Endothelial cell (in vitro differentiated cells): ENCODE results near the gene UTS2B. TPM values are rescaled to one million over a fixed set of nuclear protein-coding genes. Genes with fewer than 3 reads are reported as not detected.

ENCODE experiments used
- DNase-seq: peaks from one replicate; pipeline ENCODE4 v3.0.0; 2021; ENCODE audit warnings: low spot score
- H3K27ac Mint-ChIP-seq: one replicate; pipeline ENCODE4 v1.8.0; 2021; ENCODE audit warnings: mixed read lengths, inconsistent platforms; ENCODE audit not compliant: unreplicated experiment
- H3K27me3 Mint-ChIP-seq: one replicate; pipeline ENCODE4 v1.8.0; 2021; ENCODE audit warnings: mild to moderate bottlenecking, moderate library complexity, mixed read lengths, inconsistent platforms; ENCODE audit not compliant: unreplicated experiment
- H3K36me3 Mint-ChIP-seq: one replicate; pipeline ENCODE4 v1.8.0; 2021; ENCODE audit warnings: mild to moderate bottlenecking, low read depth, mixed read lengths, inconsistent platforms; ENCODE audit not compliant: unreplicated experiment
- H3K4me1 Mint-ChIP-seq: one replicate; pipeline ENCODE4 v1.8.0; 2021; ENCODE audit warnings: mild to moderate bottlenecking, mixed read lengths, inconsistent platforms; ENCODE audit not compliant: unreplicated experiment
- H3K4me3 Mint-ChIP-seq: one replicate; pipeline ENCODE4 v1.8.0; 2021; ENCODE audit warnings: mild to moderate bottlenecking, mixed read lengths, inconsistent platforms; ENCODE audit not compliant: unreplicated experiment
- H3K9me3 Mint-ChIP-seq: one replicate; pipeline ENCODE4 v1.8.0; 2021; ENCODE audit warnings: mixed read lengths, inconsistent platforms; ENCODE audit not compliant: unreplicated experiment
- CTCF ChIP-seq: fragments of 200-600 bp; sonication (generic); IDR thresholded peaks from one replicate; pipeline ENCODE4 v1.5.0; 2021; ENCODE audit warnings: antibody characterized with exemption; ENCODE audit not compliant: unreplicated experiment
- long read RNA-seq: library from polyadenylated mRNA; unstranded; transcript quantifications from one replicate; pipeline ENCODE4 v2.0.0, GENCODE V29; 2020; ENCODE audit not compliant: unreplicated experiment
- total RNA-seq: library from RNA; stranded (reverse); fragmentation: NEBNext Ultra II Directional; extraction: Animal tissue kit (Norgen Biotek cat#: 25700); gene quantifications from one replicate; pipeline ENCODE4 v1.2.1, GENCODE V29; 2021; ENCODE audit not compliant: unreplicated experiment

UTS2B gene, protein sequence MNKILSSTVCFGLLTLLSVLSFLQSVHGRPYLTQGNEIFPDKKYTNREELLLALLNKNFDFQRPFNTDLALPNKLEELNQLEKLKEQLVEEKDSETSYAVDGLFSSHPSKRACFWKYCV
- not detected for total RNA-seq
- long read RNA-seq = 0 reads

DNA sequence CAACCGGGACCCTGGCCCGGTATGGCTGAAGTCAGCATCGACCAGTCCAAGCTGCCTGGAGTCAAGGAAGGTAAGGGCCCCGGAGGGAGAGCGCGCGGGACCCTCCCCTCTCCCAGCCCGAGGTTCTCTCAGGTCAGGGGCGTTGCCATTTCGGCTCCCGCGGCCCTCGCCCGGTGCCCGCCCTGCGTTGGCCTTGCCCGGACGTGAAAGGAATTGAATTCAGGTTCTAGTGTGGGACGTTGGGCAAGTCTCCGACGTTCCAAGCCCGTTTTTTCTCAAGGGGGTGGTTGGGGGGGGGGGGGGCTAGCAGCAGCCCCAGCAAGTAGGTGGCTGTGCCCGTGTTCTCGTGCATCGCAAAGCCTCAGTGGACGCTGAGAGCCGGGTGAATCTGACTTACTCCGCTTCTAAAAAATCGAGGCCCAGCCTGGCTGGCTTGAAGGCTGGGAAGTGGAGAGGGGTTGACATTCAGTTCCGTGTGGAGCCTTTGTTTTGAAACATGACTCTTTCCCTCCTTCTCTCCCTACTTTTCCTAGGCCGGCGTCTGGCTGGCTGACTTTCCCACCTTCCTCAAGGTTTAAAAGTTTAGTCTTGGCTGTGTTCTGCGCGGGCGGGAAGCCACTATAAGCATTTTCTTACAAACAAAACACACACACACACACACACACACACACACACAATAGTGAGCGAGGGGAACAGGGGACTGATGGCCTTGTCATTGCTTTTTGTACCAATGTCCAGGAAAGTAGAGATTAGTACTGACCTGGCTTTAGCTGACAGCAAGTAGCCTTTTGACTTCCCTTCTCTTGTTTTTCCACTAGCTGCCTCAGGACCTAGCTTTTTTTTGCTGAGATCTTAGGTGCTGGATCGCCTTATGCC is at the start of gene UTS2B:
TSS of gene UTS2B (minus strand) at position 873 of the 876 bp plus-strand sequence. CDS start 48,337 bp downstream, outside the sequence.
- Mint-ChIP-seq H3K36me3 (peaks cover 5% of the 10 kb centered on the region), H3K9me3 (no peaks in the 10 kb centered on the region), H3K27ac (peak within 1 kb of the TSS; percentile 98), H3K27me3 (peaks cover 23% of the 10 kb centered on the region), H3K4me1 (peaks cover 46% of the 10 kb centered on the region), H3K4me3 (peak within 1 kb of the TSS; percentile 98)
- no peak for TF ChIP-seq CTCF
- DNase-seq = peak; percentile 63

- H3K9me3 Mint-ChIP-seq = no peaks in the 10 kb centered on the region
Observed at GRCh38 chr3:191380001-191380400, 49.7 kb upstream of the UTS2B start.

DNA sequence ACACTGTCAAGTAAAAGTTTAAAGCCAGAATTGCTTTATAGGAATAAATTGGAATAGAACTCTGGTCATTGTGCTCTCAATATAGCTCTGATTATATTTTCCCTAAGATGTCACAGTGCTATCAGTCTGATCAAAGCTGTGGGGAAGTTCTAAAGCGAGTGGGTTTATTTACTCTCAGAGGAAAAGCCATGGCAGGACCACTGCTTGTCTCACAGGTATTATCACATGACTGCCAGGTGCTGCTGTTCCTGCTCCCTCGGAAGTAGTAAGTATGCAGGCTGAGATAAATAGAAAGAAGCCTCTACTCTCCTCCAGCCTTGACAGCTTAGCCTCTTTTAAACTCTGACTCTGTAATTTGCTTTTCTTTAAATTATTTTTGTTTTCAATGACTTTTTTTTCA is 49.1 kb upstream of the UTS2B start:
- no peaks in the 10 kb centered on the region for H3K4me1 Mint-ChIP-seq
- H3K4me3 Mint-ChIP-seq = no peak overlapping the region
- no peaks in the 10 kb centered on the region for H3K9me3 Mint-ChIP-seq
- DNase-seq = no peak
- no peak for TF ChIP-seq CTCF
- H3K27me3 Mint-ChIP-seq = no peaks in the 10 kb centered on the region
- no peak overlapping the region for H3K27ac Mint-ChIP-seq
- peaks cover 19% of the 10 kb centered on the region for H3K36me3 Mint-ChIP-seq

More at GRCh38 chr3:191380001-191380400, 49.7 kb upstream of the UTS2B start:
- no peak for DNase-seq
- H3K36me3 Mint-ChIP-seq = peaks cover 16% of the 10 kb centered on the region
- no peak overlapping the region for H3K27ac Mint-ChIP-seq
- no peaks in the 10 kb centered on the region for H3K4me1 Mint-ChIP-seq
- no peaks in the 10 kb centered on the region for H3K27me3 Mint-ChIP-seq
- H3K4me3 Mint-ChIP-seq = no peak overlapping the region
- no peak for TF ChIP-seq CTCF

GRCh38 chr3:191378142-191378812 is 48.0 kb upstream of the UTS2B start:
- no peak for TF ChIP-seq CTCF
- H3K36me3 Mint-ChIP-seq = peaks cover 19% of the 10 kb centered on the region
- no peaks in the 10 kb centered on the region for H3K4me1 Mint-ChIP-seq
- H3K27me3 Mint-ChIP-seq = no peaks in the 10 kb centered on the region
- no peaks in the 10 kb centered on the region for H3K9me3 Mint-ChIP-seq
- no peak overlapping the region for H3K27ac Mint-ChIP-seq
- no peak for DNase-seq
- no peak overlapping the region for H3K4me3 Mint-ChIP-seq
